ENCODE results near the gene MYL6.

GRCh38 chr12:56160193-56160763, 2.1 kb downstream of the MYL6 start:
- no peak for TF ChIP-seq EP300 (IDR thresholded peaks at IDR 0.05)
- no peak for TF ChIP-seq CTCF (IDR thresholded peaks at IDR 0.05)
- TF ChIP-seq POLR2A (IDR thresholded peaks at IDR 0.05) = no peak

All from ovary (tissue), 3 donors.